Neural progenitor cell (in vitro differentiated cells): Measurements from ENCODE around the gene KDELR3.

Source experiments
- EZH2 ChIP-seq: fragments of 200-600 bp; sonication (generic); IDR thresholded peaks from 2 replicates; pipeline ENCODE4 v1.6.1; 2017; ENCODE audit warnings: antibody characterized with exemption, mild to moderate bottlenecking, moderate library complexity
- EZH2phosphoT487 ChIP-seq: fragments of 200-600 bp; sonication (generic); IDR thresholded peaks from 2 replicates; pipeline ENCODE4 v1.6.1; 2017; ENCODE audit warnings: antibody characterized with exemption
- TF ChIP-seq, protein P1 (sequence below): fragments of 200-600 bp; sonication (generic); IDR thresholded peaks from 2 replicates; pipeline ENCODE4 v1.5.1; 2017; ENCODE audit warnings: antibody characterized with exemption, mild to moderate bottlenecking

DNA sequence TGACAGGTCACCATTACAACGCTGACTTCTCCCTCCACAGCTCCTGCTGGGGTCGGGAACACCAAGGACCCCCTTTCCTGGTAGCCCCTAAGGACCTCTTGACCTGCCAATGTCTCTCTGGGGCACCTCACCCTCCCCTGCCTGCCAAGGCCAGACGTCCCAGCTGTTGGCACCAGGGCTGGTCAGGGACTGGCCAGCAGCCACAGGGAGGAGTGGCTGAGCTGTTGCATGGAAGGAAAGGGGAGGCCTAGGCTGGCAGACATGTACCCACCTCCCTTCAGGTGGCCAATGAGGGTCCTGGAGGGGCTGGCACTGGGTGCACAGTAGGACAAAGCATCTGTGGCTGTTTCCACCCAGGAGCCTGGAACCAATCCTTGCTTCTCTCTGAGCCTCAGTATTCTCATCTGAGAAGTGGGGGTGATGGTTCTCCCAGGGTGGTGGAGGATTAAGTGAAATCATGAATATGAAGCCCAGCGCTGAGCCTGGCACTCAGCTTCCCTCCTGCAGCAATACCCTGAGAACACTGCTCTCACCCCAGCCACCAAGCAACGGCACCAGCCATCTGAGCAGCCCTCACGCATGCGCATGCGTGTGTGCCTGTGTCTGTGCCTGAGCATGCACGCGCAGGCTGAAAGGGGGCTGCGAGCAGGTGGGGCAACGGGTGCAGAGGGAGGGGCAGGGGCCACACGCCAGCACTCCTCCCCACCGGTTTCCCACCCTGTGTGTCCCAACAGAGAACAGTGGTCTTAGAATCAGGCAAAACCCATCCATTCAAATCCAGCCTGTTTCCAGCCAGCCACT lies 18.8 kb upstream of the KDELR3 start:
- TF ChIP-seq, protein P1, sequence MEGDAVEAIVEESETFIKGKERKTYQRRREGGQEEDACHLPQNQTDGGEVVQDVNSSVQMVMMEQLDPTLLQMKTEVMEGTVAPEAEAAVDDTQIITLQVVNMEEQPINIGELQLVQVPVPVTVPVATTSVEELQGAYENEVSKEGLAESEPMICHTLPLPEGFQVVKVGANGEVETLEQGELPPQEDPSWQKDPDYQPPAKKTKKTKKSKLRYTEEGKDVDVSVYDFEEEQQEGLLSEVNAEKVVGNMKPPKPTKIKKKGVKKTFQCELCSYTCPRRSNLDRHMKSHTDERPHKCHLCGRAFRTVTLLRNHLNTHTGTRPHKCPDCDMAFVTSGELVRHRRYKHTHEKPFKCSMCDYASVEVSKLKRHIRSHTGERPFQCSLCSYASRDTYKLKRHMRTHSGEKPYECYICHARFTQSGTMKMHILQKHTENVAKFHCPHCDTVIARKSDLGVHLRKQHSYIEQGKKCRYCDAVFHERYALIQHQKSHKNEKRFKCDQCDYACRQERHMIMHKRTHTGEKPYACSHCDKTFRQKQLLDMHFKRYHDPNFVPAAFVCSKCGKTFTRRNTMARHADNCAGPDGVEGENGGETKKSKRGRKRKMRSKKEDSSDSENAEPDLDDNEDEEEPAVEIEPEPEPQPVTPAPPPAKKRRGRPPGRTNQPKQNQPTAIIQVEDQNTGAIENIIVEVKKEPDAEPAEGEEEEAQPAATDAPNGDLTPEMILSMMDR, result no peak
- TF ChIP-seq EZH2phosphoT487, result no peak
- no peak for TF ChIP-seq EZH2
